Placental pericyte (primary cell): ENCODE measurements around the gene TRIM64C. TPM values are rescaled to one million over a fixed set of nuclear protein-coding genes. Genes with fewer than 3 reads are reported as not detected.

Experiments
- small RNA-seq: library from RNA; depleted of rRNA; stranded (forward); fragments of <200 nt; gene quantifications from one replicate; pipeline ENCODE3, GENCODE V24; 2012; ENCODE audit warnings: low replicate concordance
- total RNA-seq: library from RNA; depleted of rRNA; stranded (reverse); fragments of >200 nt; gene quantifications from 2 replicates; pipeline ENCODE4 v1.2.3, GENCODE V29; 2012

TRIM64C gene, protein sequence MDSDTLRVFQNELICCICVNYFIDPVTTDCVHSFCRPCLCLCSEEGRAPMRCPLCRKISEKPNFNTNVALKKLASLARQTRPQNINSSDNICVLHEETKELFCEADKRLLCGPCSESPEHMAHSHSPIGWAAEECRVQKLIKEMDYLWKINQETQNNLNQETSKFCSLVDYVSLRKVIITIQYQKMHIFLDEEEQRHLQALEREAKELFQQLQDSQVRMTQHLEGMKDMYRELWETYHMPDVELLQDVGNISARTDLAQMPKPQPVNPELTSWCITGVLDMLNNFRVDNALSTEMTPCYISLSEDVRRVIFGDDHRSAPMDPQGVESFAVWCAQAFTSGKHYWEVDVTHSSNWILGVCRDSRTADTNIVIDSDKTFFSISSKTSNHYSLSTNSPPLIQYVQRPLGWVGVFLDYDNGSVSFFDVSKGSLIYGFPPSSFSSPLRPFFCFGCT
- not detected in 2 replicates for total RNA-seq

DNA sequence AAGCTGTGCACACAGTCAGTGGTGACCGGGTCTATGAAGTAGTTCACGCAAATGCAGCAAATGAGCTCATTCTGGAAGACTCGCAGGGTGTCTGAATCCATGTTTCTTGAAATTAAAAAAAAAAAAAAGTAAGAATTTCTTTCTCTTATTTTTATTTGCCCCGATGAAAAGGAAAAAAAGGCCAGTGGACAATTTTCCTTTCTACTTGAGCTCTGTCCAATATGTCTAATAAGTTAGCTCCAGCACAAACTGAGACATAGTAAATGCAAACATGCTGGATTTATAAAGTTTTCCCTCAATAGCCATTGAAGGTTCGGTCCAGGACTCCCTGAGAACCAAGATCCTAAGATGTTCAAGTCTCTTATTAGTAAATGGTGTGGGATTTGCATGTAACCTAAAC is at the start of gene TRIM64C:
Gene TRIM64C, minus strand, starts transcription at position 101 of the 400 bp plus-strand sequence. Its CDS starts 0 bp downstream, at position 101.

DNA sequence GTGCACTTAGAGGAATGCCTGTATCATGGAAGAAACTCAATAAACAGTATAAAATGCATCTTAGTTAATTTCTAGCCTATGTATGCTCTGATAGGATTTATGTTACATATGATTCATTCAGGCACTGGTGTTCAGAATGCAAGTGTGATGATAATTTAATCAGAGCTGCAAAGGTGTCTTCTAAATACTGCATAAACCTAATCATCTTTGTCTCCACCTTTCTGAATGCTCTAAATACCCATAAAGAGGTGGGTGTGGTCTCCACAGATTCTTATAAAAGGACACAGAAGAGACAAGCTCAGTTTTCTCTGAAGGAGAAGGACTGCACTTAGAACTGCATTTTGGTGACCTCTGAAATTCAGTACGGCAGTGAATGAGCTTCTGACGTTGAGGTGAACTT is 30.4 kb downstream of the TRIM64C start, which contains the start of gene TRIM49B:
Gene TRIM49B, plus strand, starts transcription at position 301 of the 400 bp plus-strand sequence. CDS start 2,777 bp downstream, outside the sequence.

Small RNA genes lying within 50 kb of the gene (small RNA-seq; reads per million reads assigned to genes)
- gene AC084851.1 = not detected

Other genes with a start within 250 kb of the TRIM64C start
- not detected in 2 replicates for gene TRIM51G, start 75.2 kb downstream of the TRIM64C start, total RNA-seq
- gene TRIM49B, start 30.3 kb downstream of the TRIM64C start, total RNA-seq = not detected in 2 replicates
- 0.29 TPM in 1 of 2 replicates, not detected in the other for gene FOLH1, start 149.5 kb upstream of the TRIM64C start, total RNA-seq